ENCODE measurements around the gene HINT3.
A peak's percentile ranks its signal among the peaks of the same experiment; 100 is the strongest.

HINT3 gene

GRCh38 chr6:125995972-125996580 is 39.5 kb downstream of the HINT3 start:
- Histone ChIP-seq H4K8ac (ENCODE audit: low read depth, low read length) (no peak overlapping the region), H3K4me3 (ENCODE audit: low read depth, low read length) (no peak overlapping the region), H3K9ac (ENCODE audit: low read length) (no peak overlapping the region), H2AK5ac (ENCODE audit: low read length) (no peak overlapping the region), H3K4ac (ENCODE audit: low read depth, low read length) (no peak overlapping the region), H3K4me2 (ENCODE audit: low read length) (no peak overlapping the region), H3K18ac (ENCODE audit: low read length) (no peak overlapping the region), H3K4me1 (ENCODE audit: control insufficient read depth in 1 of 2, insufficient read depth in 2 of 2, low read length in 2 of 2) (no peaks in the 10 kb centered on the region), H2BK120ac (ENCODE audit: insufficient read depth, low read length, poor library complexity) (no peak overlapping the region), H3K23ac (ENCODE audit: low read length) (no peak overlapping the region), H3K27me3 (ENCODE audit: insufficient read depth, low read length) (no peaks in the 10 kb centered on the region), H4K91ac (ENCODE audit: low read depth, low read length) (no peak overlapping the region), H3K36me3 (ENCODE audit: control insufficient read depth in 1 of 2, insufficient read depth in 2 of 2, low read length in 2 of 2) (peaks cover 2 to 3% of the 10 kb centered on the region in 2 experiments), H2BK12ac (ENCODE audit: low read length) (no peak overlapping the region), H2AFZ (ENCODE audit: insufficient read depth, low read length, poor library complexity) (no peak overlapping the region), H3K14ac (ENCODE audit: low read length) (no peak overlapping the region), H3K79me1 (ENCODE audit: low read length) (no peaks in the 10 kb centered on the region), H3K79me2 (ENCODE audit: control insufficient read depth, insufficient read depth, low read length, poor library complexity) (peaks cover 2% of the 10 kb centered on the region), H3K9me3 (ENCODE audit: insufficient read depth, low read depth, low read length) (no peaks in the 10 kb centered on the region), H3K27ac (ENCODE audit: low read depth, low read length) (no peak overlapping the region), H4K12ac (ENCODE audit: low read depth, low read length) (no peak overlapping the region), H2BK5ac (ENCODE audit: low read depth, low read length, poor library complexity) (no peak overlapping the region)
- DNase-seq = peak; percentile 38 to 92
- WGBS (ENCODE audit: extremely low coverage, insufficient coverage, insufficient read length) = no CpG with 5 or more reads among the region's 8 CpGs

GRCh38 chr6:126002755-126003679 is 46.4 kb downstream of the HINT3 start:
- Histone ChIP-seq H4K12ac (ENCODE audit: low read depth, low read length) (no peak overlapping the region), H3K36me3 (ENCODE audit: control insufficient read depth in 1 of 2, insufficient read depth in 2 of 2, low read length in 2 of 2) (peaks cover 0 to 2% of the 10 kb centered on the region in 2 experiments), H3K27ac (ENCODE audit: low read depth, low read length) (no peak overlapping the region), H2BK12ac (ENCODE audit: low read length) (no peak overlapping the region), H2AK5ac (ENCODE audit: low read length) (no peak overlapping the region), H3K79me1 (ENCODE audit: low read length) (no peaks in the 10 kb centered on the region), H3K14ac (ENCODE audit: low read length) (no peak overlapping the region), H3K9me3 (ENCODE audit: insufficient read depth, low read depth, low read length) (no peaks in the 10 kb centered on the region), H4K8ac (ENCODE audit: low read depth, low read length) (no peak overlapping the region), H2AFZ (ENCODE audit: insufficient read depth, low read length, poor library complexity) (no peak overlapping the region), H3K79me2 (ENCODE audit: control insufficient read depth, insufficient read depth, low read length, poor library complexity) (no peaks in the 10 kb centered on the region), H3K18ac (ENCODE audit: low read length) (no peak overlapping the region), H3K9ac (ENCODE audit: low read length) (no peak overlapping the region), H3K4me1 (ENCODE audit: control insufficient read depth in 1 of 2, insufficient read depth in 2 of 2, low read length in 2 of 2) (no peaks in the 10 kb centered on the region), H2BK5ac (ENCODE audit: low read depth, low read length, poor library complexity) (no peak overlapping the region), H4K91ac (ENCODE audit: low read depth, low read length) (no peak overlapping the region), H3K27me3 (ENCODE audit: insufficient read depth, low read length) (no peaks in the 10 kb centered on the region), H3K4me3 (ENCODE audit: low read depth, low read length) (no peak overlapping the region), H3K4me2 (ENCODE audit: low read length) (no peak overlapping the region), H3K4ac (ENCODE audit: low read depth, low read length) (no peak overlapping the region), H2BK120ac (ENCODE audit: insufficient read depth, low read length, poor library complexity) (no peak overlapping the region), H3K23ac (ENCODE audit: low read length) (no peak overlapping the region)
- DNase-seq = peak; percentile 59 to 74
- no CpG with 5 or more reads among the region's 8 CpGs for WGBS (ENCODE audit: extremely low coverage, insufficient coverage, insufficient read length)

DNA sequence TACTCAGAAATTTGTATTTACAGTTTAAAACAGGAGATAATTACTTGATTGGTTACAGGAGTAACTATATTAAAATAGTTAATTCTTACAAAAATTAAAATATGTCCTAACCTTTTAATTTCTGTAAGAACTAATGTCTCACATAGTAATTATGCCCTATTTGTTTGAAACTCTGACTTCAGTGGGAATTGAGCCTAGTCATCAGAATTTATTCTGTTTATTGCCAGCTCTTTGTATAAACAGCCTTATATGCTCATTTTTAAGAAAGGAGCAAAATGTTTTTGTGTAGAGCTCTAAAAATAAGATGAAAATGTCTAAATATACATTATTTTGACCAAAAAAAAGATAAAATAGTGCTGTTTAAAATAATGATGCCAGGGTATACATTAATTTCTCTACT is 51.2 kb downstream of the HINT3 start:
- H3K4me3 ChIP-seq (ENCODE audit: low read depth, low read length) = no peak overlapping the region
- H3K36me3 ChIP-seq (ENCODE audit: control insufficient read depth in 1 of 2, insufficient read depth in 2 of 2, low read length in 2 of 2) = peaks cover 0 to 5% of the 10 kb centered on the region in 2 experiments
- no peaks in the 10 kb centered on the region for H3K27me3 ChIP-seq (ENCODE audit: insufficient read depth, low read length)
- H3K9ac ChIP-seq (ENCODE audit: low read length) = no peak overlapping the region
- no peak overlapping the region for H2BK12ac ChIP-seq (ENCODE audit: low read length)
- H3K4me2 ChIP-seq (ENCODE audit: low read length) = no peak overlapping the region
- no peak overlapping the region for H4K8ac ChIP-seq (ENCODE audit: low read depth, low read length)
- H4K12ac ChIP-seq (ENCODE audit: low read depth, low read length) = no peak overlapping the region
- H3K79me1 ChIP-seq (ENCODE audit: low read length) = no peaks in the 10 kb centered on the region
- no peak overlapping the region for H3K23ac ChIP-seq (ENCODE audit: low read length)
- no peak overlapping the region for H2BK120ac ChIP-seq (ENCODE audit: insufficient read depth, low read length, poor library complexity)
- H3K18ac ChIP-seq (ENCODE audit: low read length) = no peak overlapping the region
- H2AFZ ChIP-seq (ENCODE audit: insufficient read depth, low read length, poor library complexity) = no peak overlapping the region
- H2AK5ac ChIP-seq (ENCODE audit: low read length) = no peak overlapping the region
- no peaks in the 10 kb centered on the region for H3K9me3 ChIP-seq (ENCODE audit: insufficient read depth, low read depth, low read length)
- no peak overlapping the region for H3K4ac ChIP-seq (ENCODE audit: low read depth, low read length)
- no peak overlapping the region for H4K91ac ChIP-seq (ENCODE audit: low read depth, low read length)
- H3K79me2 ChIP-seq (ENCODE audit: control insufficient read depth, insufficient read depth, low read length, poor library complexity) = no peaks in the 10 kb centered on the region
- no peak overlapping the region for H2BK5ac ChIP-seq (ENCODE audit: low read depth, low read length, poor library complexity)
- H3K14ac ChIP-seq (ENCODE audit: low read length) = no peak overlapping the region
- no peak overlapping the region for H3K27ac ChIP-seq (ENCODE audit: low read depth, low read length)
- DNase-seq = no peak
- H3K4me1 ChIP-seq (ENCODE audit: control insufficient read depth in 1 of 2, insufficient read depth in 2 of 2, low read length in 2 of 2) = no peaks in the 10 kb centered on the region

- H2BK120ac ChIP-seq (ENCODE audit: insufficient read depth, low read length, poor library complexity) = no peak overlapping the region
- no peak overlapping the region for H2AK5ac ChIP-seq (ENCODE audit: low read length)
- H3K79me1 ChIP-seq (ENCODE audit: low read length) = no peaks in the 10 kb centered on the region
- no peak overlapping the region for H2BK12ac ChIP-seq (ENCODE audit: low read length)
- no CpG with 5 or more reads among the region's 4 CpGs for WGBS (ENCODE audit: extremely low coverage, insufficient coverage, insufficient read length)
- no peak overlapping the region for H3K4ac ChIP-seq (ENCODE audit: low read depth, low read length)
- no peak overlapping the region for H4K8ac ChIP-seq (ENCODE audit: low read depth, low read length)
- no peak for DNase-seq
- no peak overlapping the region for H3K14ac ChIP-seq (ENCODE audit: low read length)
- H3K9ac ChIP-seq (ENCODE audit: low read length) = no peak overlapping the region
- H3K9me3 ChIP-seq (ENCODE audit: insufficient read depth, low read depth, low read length) = no peaks in the 10 kb centered on the region
- H4K12ac ChIP-seq (ENCODE audit: low read depth, low read length) = no peak overlapping the region
- H3K36me3 ChIP-seq (ENCODE audit: control insufficient read depth in 1 of 2, insufficient read depth in 2 of 2, low read length in 2 of 2) = peaks cover 4 to 10% of the 10 kb centered on the region in 2 experiments
- H2BK5ac ChIP-seq (ENCODE audit: low read depth, low read length, poor library complexity) = no peak overlapping the region
- H3K4me3 ChIP-seq (ENCODE audit: low read depth, low read length) = no peak overlapping the region
- no peak overlapping the region for H2AFZ ChIP-seq (ENCODE audit: insufficient read depth, low read length, poor library complexity)
- H3K18ac ChIP-seq (ENCODE audit: low read length) = no peak overlapping the region
- H3K27me3 ChIP-seq (ENCODE audit: insufficient read depth, low read length) = no peaks in the 10 kb centered on the region
- H3K27ac ChIP-seq (ENCODE audit: low read depth, low read length) = no peak overlapping the region
- H3K4me1 ChIP-seq (ENCODE audit: control insufficient read depth in 1 of 2, insufficient read depth in 2 of 2, low read length in 2 of 2) = no peaks in the 10 kb centered on the region
- H3K4me2 ChIP-seq (ENCODE audit: low read length) = no peak overlapping the region
- no peak overlapping the region for H4K91ac ChIP-seq (ENCODE audit: low read depth, low read length)
- no peak overlapping the region for H3K23ac ChIP-seq (ENCODE audit: low read length)
- no peaks in the 10 kb centered on the region for H3K79me2 ChIP-seq (ENCODE audit: control insufficient read depth, insufficient read depth, low read length, poor library complexity)
These were observed 53.5 kb downstream of the HINT3 start for GRCh38 chr6:126010040-126010439.
